K562 (cell line): Measurements from ENCODE around the gene RHPN2. TPM values are rescaled to one million over a fixed set of nuclear protein-coding genes. Genes with fewer than 3 reads are reported as not detected.

ENCODE experiments used
- CTBP1 ChIP-seq: fragments of 450-650 bp; IDR thresholded peaks from 2 replicates; pipeline ENCODE4 v1.6.1; 2016; ENCODE audit warnings: borderline replicate concordance
- ILF3 ChIP-seq: fragments of 450-650 bp; IDR thresholded peaks from 2 replicates; pipeline ENCODE4 v1.6.1; 2018; ENCODE audit warnings: antibody characterized with exemption, mild to moderate bottlenecking, moderate library complexity, borderline replicate concordance
- KLF13 ChIP-seq: fragments of 450-650 bp; IDR thresholded peaks from 2 replicates; pipeline ENCODE4 v1.6.1; 2016; ENCODE audit warnings: missing genetic modification characterization, low read depth, mild to moderate bottlenecking, missing compliant biosample characterization, moderate library complexity, borderline replicate concordance
- MTF1 ChIP-seq: fragments of 250-450 bp; sonication (Bioruptor Pico); IDR thresholded peaks from 2 replicates; pipeline ENCODE4 v1.9.0; 2021; ENCODE audit warnings: moderate library complexity, mild to moderate bottlenecking, inconsistent platforms, borderline replicate concordance
- POLR2AphosphoS5 ChIP-seq: IDR thresholded peaks from 2 replicates; pipeline ENCODE4 v1.6.1; 2011; ENCODE audit warnings: mild to moderate bottlenecking, low read depth, low read length, moderate library complexity; ENCODE audit not compliant: control insufficient read depth, insufficient read depth
- RCOR1 ChIP-seq, 2 experiments: IDR thresholded peaks; 2 replicates each; pipeline ENCODE4 v1.6.1; 2012; ENCODE audit warnings: low read depth in 2 of 2, low read length in 2 of 2, borderline replicate concordance in 1 of 2, improper control_type of control experiment in 1 of 2
- SOX6 ChIP-seq: fragments of 450-650 bp; IDR thresholded peaks from 2 replicates; pipeline ENCODE4 v1.6.1; 2014; ENCODE audit warnings: mild to moderate bottlenecking
- SUPT5H ChIP-seq: fragments of 450-650 bp; IDR thresholded peaks from 2 replicates; pipeline ENCODE4 v1.6.1; 2016
- TARDBP ChIP-seq: fragments of 450-650 bp; IDR thresholded peaks from 2 replicates; pipeline ENCODE4 v1.6.1; 2016
- polyA plus RNA-seq, 8 experiments: library from polyadenylated mRNA; depleted of rRNA in 4 of 8; stranded (reverse) in 5 of 8; unstranded in 3 of 8; fragments of >200 nt; fragmentation: Nextera tagmentation in 2 of 8; fragmentation: Illumina TruSeq in 1 of 8; extraction: Ambion mirVana in 2 of 8; extraction: Trizol in 1 of 8; gene quantifications; 2 replicates each; pipeline versions ENCODE4 v1.2.1 to v1.2.3, GENCODE V29; 2011 to 2014; ENCODE audit warnings: inconsistent platforms in 1 of 8, missing spikeins in 1 of 8
- total RNA-seq, 7 experiments: library from RNA; depleted of rRNA in 6 of 7; stranded (reverse); fragments of >200 nt in 6 of 7; fragmentation: Illumina TruSeq in 2 of 7; extraction: Trizol in 2 of 7; gene quantifications; 2 replicates each; pipeline versions ENCODE4 v1.2.1 to v1.2.3, GENCODE V29; 2011 to 2021; ENCODE audit warnings: low replicate concordance in 1 of 7
- TF ChIP-seq, protein P1 (sequence below): fragments of 450-650 bp; IDR thresholded peaks from 2 replicates; pipeline ENCODE4 v1.6.1; 2018; ENCODE audit not compliant: partially characterized antibody
- TF ChIP-seq, protein P2 (sequence below): fragments of 450-650 bp; IDR thresholded peaks from 2 replicates; pipeline ENCODE4 v1.6.1; 2016; ENCODE audit warnings: borderline replicate concordance
- TF ChIP-seq, protein P3 (sequence below): fragments of 200-400 bp; formaldehyde crosslinking; IDR thresholded peaks from 2 replicates; pipeline ENCODE4 v1.6.1; 2017; ENCODE audit warnings: mild to moderate bottlenecking, low read depth, low read length, moderate library complexity
- TF ChIP-seq, protein P4 (sequence below), 2 experiments: fragments of 450-650 bp in 1 of 2; sonication (generic) in 1 of 2; formaldehyde crosslinking in 1 of 2; IDR thresholded peaks in 1 of 2; conservative IDR thresholded peaks in 1 of 2; 2 replicates each; pipeline versions ENCODE4 v1.6.1 to v1.8.1; 2016 to 2023; ENCODE audit warnings: mild to moderate bottlenecking in 2 of 2, moderate library complexity in 2 of 2, inconsistent platforms in 1 of 2, missing genetic modification reagents in 1 of 2
- TF ChIP-seq, protein P5 (sequence below): fragments of 200-800 bp; sonication (Bioruptor generic); IDR thresholded peaks from 2 replicates; pipeline ENCODE4 v1.6.1; 2017; ENCODE audit warnings: missing genetic modification characterization, missing compliant biosample characterization

Gene RHPN2
- total and polyA plus RNA-seq, 9 of the 15 experiments (the other 6 are each of a cell fraction or from before 2014, with no cell fraction given): 0.63 to 9.9 (median 3.2) TPM

DNA sequence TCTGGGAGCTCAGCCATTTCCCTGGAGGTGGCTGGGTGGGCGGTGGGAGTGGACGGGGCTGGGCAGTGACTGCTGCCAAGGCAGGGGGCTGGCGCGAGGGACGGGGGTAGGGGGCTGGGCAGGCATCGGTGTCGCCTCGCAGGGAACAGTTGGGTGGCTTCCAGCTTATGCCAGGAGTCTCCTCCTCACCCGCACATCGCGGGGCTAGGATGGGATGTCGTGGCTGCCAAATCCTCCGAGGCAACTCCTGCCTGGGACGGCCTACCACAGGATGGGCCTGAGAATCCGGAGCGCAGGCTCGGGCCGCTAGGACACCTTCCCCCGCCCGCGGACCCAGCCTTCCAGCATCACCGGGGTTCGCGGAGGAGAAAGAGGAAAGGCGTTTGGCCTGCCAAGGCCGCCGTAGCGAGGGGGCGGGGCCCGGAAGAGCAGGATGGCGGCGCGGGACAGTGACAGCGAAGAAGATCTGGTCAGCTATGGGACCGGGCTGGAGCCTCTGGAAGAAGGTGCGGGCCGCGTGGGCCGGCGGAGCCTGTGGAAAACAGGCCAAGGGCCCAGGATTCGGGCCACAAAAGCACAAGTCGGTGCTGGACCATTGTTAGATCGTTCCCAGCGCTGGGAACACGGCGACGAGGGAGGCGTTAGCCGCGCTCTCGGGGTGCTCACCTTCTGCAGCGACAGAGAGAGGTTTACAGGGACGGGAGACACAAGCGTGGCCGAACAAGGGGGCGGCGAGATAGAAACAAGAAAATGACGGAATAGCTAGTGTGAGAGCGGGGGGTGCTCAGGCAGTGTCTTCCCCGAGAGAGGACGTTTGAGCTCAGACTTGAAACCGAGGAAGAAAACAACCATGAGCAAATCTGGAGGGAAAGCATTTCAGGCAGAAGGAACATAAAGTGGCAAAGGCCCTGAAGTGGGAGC, 16.3 kb upstream of the RHPN2 start, which contains the start of gene GPATCH1 (continued):
- TF ChIP-seq, protein P1, sequence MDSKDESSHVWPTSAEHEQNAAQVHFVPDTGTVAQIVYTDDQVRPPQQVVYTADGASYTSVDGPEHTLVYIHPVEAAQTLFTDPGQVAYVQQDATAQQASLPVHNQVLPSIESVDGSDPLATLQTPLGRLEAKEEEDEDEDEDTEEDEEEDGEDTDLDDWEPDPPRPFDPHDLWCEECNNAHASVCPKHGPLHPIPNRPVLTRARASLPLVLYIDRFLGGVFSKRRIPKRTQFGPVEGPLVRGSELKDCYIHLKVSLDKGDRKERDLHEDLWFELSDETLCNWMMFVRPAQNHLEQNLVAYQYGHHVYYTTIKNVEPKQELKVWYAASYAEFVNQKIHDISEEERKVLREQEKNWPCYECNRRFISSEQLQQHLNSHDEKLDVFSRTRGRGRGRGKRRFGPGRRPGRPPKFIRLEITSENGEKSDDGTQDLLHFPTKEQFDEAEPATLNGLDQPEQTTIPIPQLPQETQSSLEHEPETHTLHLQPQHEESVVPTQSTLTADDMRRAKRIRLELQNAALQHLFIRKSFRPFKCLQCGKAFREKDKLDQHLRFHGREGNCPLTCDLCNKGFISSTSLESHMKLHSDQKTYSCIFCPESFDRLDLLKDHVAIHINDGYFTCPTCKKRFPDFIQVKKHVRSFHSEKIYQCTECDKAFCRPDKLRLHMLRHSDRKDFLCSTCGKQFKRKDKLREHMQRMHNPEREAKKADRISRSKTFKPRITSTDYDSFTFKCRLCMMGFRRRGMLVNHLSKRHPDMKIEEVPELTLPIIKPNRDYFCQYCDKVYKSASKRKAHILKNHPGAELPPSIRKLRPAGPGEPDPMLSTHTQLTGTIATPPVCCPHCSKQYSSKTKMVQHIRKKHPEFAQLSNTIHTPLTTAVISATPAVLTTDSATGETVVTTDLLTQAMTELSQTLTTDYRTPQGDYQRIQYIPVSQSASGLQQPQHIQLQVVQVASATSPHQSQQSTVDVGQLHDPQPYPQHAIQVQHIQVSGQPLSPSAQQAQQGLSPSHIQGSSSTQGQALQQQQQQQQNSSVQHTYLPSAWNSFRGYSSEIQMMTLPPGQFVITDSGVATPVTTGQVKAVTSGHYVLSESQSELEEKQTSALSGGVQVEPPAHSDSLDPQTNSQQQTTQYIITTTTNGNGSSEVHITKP: peak; percentile 48
- TF ChIP-seq RCOR1 (IDR thresholded peaks at IDR 0.05; ENCODE audit: borderline replicate concordance in 1 of 2, low read depth in 2 of 2, low read length in 2 of 2) (peak; percentile 6 to 86; a peak in 2 of 4 replicates), CTBP1 (peak; percentile 94), POLR2AphosphoS5 (peak; percentile 68; the same call in 1 of the 2 replicates), KLF13 (tag) (peak; percentile 95), ILF3 (no peak), SUPT5H (peak; percentile 86), TARDBP (peak; percentile 73; the same call in 1 of the 2 replicates), SOX6 (peak; percentile 38; the same call in 1 of the 2 replicates), MTF1 (CRISPR knock-in tag) (no peak)
- TF ChIP-seq, protein P2, sequence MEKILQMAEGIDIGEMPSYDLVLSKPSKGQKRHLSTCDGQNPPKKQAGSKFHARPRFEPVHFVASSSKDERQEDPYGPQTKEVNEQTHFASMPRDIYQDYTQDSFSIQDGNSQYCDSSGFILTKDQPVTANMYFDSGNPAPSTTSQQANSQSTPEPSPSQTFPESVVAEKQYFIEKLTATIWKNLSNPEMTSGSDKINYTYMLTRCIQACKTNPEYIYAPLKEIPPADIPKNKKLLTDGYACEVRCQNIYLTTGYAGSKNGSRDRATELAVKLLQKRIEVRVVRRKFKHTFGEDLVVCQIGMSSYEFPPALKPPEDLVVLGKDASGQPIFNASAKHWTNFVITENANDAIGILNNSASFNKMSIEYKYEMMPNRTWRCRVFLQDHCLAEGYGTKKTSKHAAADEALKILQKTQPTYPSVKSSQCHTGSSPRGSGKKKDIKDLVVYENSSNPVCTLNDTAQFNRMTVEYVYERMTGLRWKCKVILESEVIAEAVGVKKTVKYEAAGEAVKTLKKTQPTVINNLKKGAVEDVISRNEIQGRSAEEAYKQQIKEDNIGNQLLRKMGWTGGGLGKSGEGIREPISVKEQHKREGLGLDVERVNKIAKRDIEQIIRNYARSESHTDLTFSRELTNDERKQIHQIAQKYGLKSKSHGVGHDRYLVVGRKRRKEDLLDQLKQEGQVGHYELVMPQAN: peak; percentile 92
- TF ChIP-seq, protein P3, sequence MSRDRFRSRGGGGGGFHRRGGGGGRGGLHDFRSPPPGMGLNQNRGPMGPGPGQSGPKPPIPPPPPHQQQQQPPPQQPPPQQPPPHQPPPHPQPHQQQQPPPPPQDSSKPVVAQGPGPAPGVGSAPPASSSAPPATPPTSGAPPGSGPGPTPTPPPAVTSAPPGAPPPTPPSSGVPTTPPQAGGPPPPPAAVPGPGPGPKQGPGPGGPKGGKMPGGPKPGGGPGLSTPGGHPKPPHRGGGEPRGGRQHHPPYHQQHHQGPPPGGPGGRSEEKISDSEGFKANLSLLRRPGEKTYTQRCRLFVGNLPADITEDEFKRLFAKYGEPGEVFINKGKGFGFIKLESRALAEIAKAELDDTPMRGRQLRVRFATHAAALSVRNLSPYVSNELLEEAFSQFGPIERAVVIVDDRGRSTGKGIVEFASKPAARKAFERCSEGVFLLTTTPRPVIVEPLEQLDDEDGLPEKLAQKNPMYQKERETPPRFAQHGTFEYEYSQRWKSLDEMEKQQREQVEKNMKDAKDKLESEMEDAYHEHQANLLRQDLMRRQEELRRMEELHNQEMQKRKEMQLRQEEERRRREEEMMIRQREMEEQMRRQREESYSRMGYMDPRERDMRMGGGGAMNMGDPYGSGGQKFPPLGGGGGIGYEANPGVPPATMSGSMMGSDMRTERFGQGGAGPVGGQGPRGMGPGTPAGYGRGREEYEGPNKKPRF: no peak
- TF ChIP-seq, protein P4, sequence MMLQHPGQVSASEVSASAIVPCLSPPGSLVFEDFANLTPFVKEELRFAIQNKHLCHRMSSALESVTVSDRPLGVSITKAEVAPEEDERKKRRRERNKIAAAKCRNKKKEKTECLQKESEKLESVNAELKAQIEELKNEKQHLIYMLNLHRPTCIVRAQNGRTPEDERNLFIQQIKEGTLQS (IDR thresholded peaks at IDR 0.05): no peak
- TF ChIP-seq, protein P4 (CRISPR knock-in tag; conservative IDR thresholded peaks at IDR 0.05): 0 out of 2 replicates have a peak, but pooled peaks have one; percentile 36
- TF ChIP-seq, protein P5, sequence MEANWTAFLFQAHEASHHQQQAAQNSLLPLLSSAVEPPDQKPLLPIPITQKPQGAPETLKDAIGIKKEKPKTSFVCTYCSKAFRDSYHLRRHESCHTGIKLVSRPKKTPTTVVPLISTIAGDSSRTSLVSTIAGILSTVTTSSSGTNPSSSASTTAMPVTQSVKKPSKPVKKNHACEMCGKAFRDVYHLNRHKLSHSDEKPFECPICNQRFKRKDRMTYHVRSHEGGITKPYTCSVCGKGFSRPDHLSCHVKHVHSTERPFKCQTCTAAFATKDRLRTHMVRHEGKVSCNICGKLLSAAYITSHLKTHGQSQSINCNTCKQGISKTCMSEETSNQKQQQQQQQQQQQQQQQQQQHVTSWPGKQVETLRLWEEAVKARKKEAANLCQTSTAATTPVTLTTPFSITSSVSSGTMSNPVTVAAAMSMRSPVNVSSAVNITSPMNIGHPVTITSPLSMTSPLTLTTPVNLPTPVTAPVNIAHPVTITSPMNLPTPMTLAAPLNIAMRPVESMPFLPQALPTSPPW (CRISPR knock-in tag): peak; percentile 91
